HUES64 (cell line): Measurements from ENCODE around the gene RIPK4.

Source experiments
- H3K27ac ChIP-seq: 2 replicates; pipeline ENCODE4 v1.7.0; 2013; ENCODE audit warnings: low read depth, low read length, inconsistent platforms
- H3K27me3 ChIP-seq: 2 replicates; pipeline ENCODE4 v1.6.1; 2013; ENCODE audit warnings: mild to moderate bottlenecking, low read length; ENCODE audit not compliant: insufficient read depth
- H3K36me3 ChIP-seq: 2 replicates; pipeline ENCODE4 v1.6.1; 2013; ENCODE audit warnings: mild to moderate bottlenecking, low read length; ENCODE audit not compliant: insufficient read depth
- H3K4me1 ChIP-seq: 2 replicates; pipeline ENCODE4 v1.6.1; 2013; ENCODE audit warnings: mild to moderate bottlenecking, low read length, moderate library complexity; ENCODE audit not compliant: insufficient read depth
- H3K4me3 ChIP-seq: 2 replicates; pipeline ENCODE4 v1.5.1; 2013; ENCODE audit warnings: mild to moderate bottlenecking, low read length, moderate library complexity
- H3K9ac ChIP-seq: 2 replicates; pipeline ENCODE4 v1.6.1; 2013; ENCODE audit warnings: mild to moderate bottlenecking, low read depth, low read length
- H3K9me3 ChIP-seq: 2 replicates; pipeline ENCODE4 v1.6.1; 2013; ENCODE audit warnings: low read depth, low read length; ENCODE audit not compliant: insufficient read depth
- WGBS: fragments of 150-250, 120-280 bp; methylation state at CpG from one replicate; pipeline ENCODE4 v1.1.7; 2013; ENCODE audit warnings: missing lambda C conversion rate; 5-methylcytosine and 5-hydroxymethylcytosine counted together

The RIPK4 gene

DNA sequence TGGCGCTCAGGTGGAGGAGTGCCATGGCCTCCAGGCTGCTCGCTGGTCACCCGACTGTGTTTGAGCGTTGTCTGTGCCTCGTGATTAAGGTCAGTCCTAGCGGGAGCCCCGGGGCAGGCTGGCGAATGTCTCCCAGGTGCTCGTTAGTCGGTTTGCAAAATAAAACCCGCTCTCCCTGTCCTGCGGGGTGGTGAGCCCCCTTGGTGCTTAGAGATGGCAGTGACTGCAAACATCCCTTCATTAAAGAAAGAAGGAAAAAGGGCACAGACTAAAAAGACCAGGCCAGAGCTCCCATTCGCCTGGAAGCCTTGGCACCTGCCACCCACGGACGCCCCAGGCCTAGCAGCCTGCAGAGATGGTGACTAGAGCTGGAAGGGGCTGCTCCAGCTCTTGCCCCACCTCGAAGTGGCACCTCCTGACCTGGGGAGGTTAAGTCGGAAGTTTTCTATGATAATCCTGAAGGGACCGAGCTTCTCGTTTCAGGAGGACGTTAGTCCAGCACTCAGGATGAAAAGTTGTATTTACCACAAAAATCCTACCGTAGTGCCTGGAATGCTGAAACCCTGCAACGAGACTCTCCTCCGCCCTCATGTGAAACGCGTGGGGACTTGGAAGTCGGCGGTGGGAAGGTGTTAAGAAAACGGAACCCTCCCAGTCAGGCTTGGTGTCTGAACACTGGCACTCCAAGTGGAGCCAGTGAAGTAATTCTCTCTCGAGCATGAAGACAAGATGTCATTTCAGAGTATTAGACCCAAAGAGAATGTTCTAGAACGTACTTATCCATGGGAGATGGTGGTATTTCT, 24.6 kb downstream of the RIPK4 start:
- Histone ChIP-seq H3K27ac (no peak overlapping the region), H3K9ac (no peak overlapping the region), H3K36me3 (peaks cover 55% of the 10 kb centered on the region), H3K4me3 (no peak overlapping the region), H3K27me3 (no peaks in the 10 kb centered on the region), H3K4me1 (peaks cover 3% of the 10 kb centered on the region; the same call in 1 of the 2 replicates), H3K9me3 (peaks cover 16% of the 10 kb centered on the region)
- WGBS: 94% methylated on average over 30 of the region's 30 CpGs

DNA sequence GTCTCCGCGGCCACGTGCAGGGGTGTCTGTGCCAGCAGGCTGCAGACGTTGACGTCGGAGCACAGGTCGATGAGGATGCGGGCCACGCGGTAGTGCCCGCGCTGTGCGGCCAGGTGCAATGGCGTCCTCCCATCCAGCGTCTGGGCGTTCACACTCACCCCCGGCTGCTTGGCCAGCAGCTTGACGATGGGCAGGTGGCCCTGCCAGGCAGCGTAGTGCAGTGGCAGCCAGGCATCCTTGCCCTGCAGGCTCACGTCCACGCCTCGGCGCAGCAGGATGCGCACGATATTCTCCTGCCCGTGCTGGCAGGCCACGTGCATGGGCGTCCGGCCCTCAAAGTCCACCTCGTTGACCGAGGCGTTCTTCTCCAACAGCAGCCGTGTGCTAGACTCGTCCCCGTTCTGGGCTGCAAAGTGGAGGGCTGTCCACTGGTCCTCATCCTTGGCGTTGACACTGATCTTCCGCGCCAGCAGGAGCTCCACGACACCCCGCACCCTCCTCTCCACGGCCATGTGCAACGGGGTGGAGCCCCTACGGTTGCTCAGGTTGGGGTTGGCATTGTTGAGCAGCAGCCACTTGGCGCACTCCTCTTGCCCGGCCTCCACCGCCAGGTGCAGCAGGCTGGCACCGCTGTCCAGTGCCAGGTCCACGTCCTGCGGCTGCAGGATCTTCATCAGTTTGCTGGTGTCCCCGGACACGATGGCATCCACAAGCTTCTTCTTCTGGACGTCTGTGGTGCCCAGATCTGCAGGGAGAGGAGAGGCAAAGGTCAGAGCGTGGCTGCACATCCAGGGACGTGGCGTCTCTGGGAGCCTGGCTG, 25.4 kb downstream of the RIPK4 start:
- Histone ChIP-seq H3K27me3 (no peaks in the 10 kb centered on the region), H3K36me3 (peaks cover 55% of the 10 kb centered on the region), H3K9me3 (peaks cover 24% of the 10 kb centered on the region), H3K27ac (no peak overlapping the region), H3K4me1 (peaks cover 3% of the 10 kb centered on the region; the same call in 1 of the 2 replicates), H3K4me3 (no peak overlapping the region), H3K9ac (no peak overlapping the region)
- WGBS: 96% methylated on average over 55 of the region's 55 CpGs

DNA sequence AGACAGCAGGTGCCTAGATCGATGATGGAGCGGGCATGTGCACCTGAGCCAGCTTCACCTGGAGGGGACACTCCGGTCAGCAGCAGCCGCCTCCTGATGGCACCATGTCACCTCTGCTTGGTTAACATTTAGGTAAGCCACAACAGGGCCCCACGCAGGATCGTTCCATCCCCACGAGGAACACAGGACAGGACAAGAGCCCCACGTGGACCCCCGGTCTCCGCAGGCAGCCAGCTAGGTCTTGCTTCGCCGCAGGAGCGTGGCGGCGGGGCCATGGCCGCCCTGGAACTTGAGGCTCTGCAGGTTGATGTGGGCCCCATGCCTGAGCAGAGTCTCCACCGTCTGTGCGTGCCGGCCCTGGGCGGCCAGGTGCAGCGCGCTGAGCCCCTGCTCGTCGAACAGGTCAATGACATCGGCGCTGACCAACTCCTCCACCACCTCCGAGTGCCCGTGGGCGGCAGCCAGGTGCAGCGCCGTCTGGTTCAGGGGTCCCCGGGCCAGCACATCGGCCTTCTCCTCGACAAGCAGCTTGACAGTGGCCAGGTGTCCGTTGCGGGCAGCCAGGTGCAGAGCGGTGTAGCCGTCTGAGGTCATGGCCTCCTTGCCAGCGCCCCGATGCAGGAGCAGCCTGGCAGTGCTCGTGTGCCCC, 26.1 kb downstream of the RIPK4 start:
- peaks cover 24% of the 10 kb centered on the region for H3K9me3 ChIP-seq
- no peak overlapping the region for H3K4me3 ChIP-seq
- H3K9ac ChIP-seq: no peak overlapping the region
- H3K27ac ChIP-seq: no peak overlapping the region
- 97% methylated on average over 41 of the region's 41 CpGs for WGBS
- no peaks in the 10 kb centered on the region for H3K27me3 ChIP-seq
- peaks cover 55% of the 10 kb centered on the region for H3K36me3 ChIP-seq
- no peaks in the 10 kb centered on the region for H3K4me1 ChIP-seq

DNA sequence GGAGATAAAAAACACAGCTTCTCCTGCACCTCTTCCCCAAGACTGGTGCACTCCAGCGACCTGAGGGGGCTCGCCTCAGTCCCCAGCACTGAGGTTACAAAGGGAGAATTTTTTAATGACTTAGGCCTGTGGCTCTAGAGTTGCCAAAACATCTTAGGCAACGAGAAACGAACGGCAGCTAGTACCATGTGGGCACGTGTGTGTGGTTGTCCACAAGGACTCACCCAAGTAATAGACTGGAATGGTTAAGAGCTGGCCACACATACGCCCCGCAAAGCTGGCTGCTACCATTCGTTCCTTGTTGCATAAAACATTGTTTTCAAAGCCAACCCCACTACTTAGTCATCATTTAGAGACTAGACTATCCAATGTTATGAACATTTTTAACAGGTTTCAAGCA, 26.9 kb downstream of the RIPK4 start:
- Histone ChIP-seq H3K9me3 (peaks cover 24% of the 10 kb centered on the region), H3K27ac (no peak overlapping the region), H3K4me1 (no peaks in the 10 kb centered on the region), H3K4me3 (no peak overlapping the region), H3K36me3 (peaks cover 48% of the 10 kb centered on the region), H3K9ac (no peak overlapping the region), H3K27me3 (no peaks in the 10 kb centered on the region)
- 94% methylated on average over 9 of the region's 9 CpGs for WGBS

DNA sequence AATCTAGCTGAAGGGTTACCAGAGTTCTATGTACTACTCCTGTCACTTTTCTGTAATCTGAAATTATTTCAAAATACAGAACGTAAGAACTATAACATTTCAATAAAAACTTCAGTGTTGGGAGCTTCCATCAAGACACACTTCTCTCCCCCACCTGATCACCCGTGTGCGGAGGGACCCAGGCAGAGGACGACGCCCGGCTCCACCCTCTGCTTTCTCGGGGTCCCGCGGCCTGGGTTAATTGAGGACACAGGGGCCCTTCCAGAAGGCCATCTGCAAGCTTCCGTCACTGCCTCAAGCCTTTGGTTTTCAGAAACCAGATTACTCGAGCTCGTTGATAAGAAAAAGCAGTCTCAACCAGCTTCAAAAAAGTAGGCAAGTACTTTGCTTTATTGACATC, 27.8 kb downstream of the RIPK4 start:
- Histone ChIP-seq H3K4me1 (no peaks in the 10 kb centered on the region), H3K27me3 (no peaks in the 10 kb centered on the region), H3K4me3 (no peak overlapping the region), H3K36me3 (peaks cover 47% of the 10 kb centered on the region), H3K27ac (no peak overlapping the region), H3K9ac (no peak overlapping the region), H3K9me3 (peaks cover 24% of the 10 kb centered on the region)
- WGBS: 95% methylated on average over 12 of the region's 12 CpGs

DNA sequence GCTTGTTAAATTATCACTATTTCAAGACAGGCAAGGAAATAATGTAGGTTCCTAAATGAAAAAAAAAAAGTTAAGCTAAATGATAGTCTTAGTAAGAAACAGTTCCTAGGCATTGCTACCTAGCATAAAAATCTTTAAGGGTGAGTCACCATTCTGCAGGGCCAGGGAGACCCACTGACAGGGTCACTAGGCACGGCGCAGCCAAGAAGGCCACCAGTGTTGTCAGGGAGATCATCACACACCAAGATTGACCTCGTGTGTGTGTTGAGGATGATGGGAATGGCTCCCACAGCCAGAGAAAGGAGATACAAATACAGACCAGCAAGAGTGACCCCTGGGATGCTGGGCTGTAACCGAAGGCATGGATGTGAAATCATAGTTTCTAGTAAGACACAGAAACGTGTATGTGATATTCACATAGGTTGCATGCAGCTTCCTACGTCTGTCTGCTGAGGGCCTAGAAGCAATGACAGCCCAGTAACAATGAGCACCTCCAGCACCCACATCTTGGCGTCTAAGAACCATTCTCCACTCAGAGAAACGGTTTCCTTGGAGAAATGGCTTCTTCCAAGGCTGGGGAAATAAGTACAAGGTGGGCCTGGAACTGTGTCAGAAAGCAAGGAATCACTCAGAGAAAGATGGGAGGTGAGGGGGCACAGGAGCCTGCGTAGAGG, 29.1 kb downstream of the RIPK4 start:
- Histone ChIP-seq H3K27ac (no peak overlapping the region), H3K27me3 (no peaks in the 10 kb centered on the region), H3K4me1 (no peaks in the 10 kb centered on the region), H3K9me3 (peaks cover 24% of the 10 kb centered on the region), H3K9ac (no peak overlapping the region), H3K4me3 (no peak overlapping the region), H3K36me3 (peaks cover 40% of the 10 kb centered on the region)
- WGBS: 93% methylated on average over 9 of the region's 9 CpGs

DNA sequence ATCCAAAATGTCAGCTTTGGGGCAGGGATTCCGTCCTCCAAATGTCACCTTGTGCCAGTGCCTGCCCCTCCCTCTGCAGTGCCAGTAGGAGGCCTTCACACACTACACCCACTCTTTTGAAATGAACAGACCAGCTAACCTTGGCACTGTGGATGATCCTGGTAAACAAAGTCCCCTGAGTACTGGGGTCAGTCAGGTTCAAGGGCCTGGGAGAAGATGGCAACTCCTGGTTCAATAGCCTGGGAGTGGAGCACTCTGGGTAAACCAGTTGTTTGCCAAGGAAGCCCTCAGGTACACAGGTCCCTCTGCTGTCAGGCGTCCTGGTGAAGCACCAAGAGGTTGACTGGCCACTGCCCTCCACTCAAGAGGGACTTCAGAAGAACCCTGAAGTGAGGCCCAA, 30.4 kb downstream of the RIPK4 start:
- 96% methylated on average over 2 of the region's 2 CpGs for WGBS
- Histone ChIP-seq H3K27ac (no peak overlapping the region), H3K36me3 (peaks cover 33% of the 10 kb centered on the region)

DNA sequence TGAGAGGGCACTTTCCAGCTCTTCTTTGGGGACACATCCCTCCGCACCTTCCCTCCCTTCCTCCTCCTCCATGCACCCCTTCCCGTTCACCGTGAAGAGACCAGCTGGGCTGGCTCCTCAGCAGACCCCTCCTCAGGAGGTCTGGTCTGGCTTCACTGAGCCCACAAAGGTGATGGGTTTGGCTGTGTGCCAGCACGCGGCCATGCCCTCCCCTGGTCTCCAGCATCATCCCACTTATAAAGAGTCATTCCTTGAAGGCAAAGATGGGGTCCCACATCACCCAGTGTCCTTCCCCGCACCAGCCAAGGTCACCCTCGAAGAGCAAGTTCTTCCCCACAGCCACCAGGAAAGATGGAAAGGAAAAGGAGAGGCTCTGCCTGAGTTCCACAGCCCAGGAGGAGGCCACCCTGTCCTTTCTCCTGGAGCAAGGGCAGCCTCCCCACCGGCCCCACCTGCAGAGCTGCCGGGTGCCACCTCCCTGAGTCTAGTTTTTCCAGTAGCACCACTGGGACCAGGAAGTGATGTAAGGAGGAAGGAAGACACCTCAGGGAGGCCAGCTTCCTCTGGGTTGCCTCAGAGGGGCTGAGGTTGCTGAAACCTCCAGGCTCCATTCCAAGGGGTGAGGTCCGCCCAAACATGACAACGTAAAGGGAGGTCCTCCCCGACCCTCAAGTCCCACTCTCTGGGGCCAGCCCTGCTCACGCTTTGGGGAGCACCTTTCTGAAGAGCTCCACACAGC, 32.7 kb downstream of the RIPK4 start:
- no peaks in the 10 kb centered on the region for H3K27me3 ChIP-seq
- no peak overlapping the region for H3K27ac ChIP-seq
- peaks cover 24% of the 10 kb centered on the region for H3K9me3 ChIP-seq
- H3K4me3 ChIP-seq: no peak overlapping the region
- no peak overlapping the region for H3K9ac ChIP-seq
- H3K4me1 ChIP-seq: peaks cover 8% of the 10 kb centered on the region; the same call in 1 of the 2 replicates
- 91% methylated on average over 13 of the region's 13 CpGs for WGBS
- peaks cover 10% of the 10 kb centered on the region for H3K36me3 ChIP-seq

More for the DNA sequence above, 30.4 kb downstream of the RIPK4 start:
- Histone ChIP-seq H3K9ac (no peak overlapping the region), H3K9me3 (peaks cover 24% of the 10 kb centered on the region), H3K4me3 (no peak overlapping the region), H3K27me3 (no peaks in the 10 kb centered on the region), H3K4me1 (no peaks in the 10 kb centered on the region)

DNA sequence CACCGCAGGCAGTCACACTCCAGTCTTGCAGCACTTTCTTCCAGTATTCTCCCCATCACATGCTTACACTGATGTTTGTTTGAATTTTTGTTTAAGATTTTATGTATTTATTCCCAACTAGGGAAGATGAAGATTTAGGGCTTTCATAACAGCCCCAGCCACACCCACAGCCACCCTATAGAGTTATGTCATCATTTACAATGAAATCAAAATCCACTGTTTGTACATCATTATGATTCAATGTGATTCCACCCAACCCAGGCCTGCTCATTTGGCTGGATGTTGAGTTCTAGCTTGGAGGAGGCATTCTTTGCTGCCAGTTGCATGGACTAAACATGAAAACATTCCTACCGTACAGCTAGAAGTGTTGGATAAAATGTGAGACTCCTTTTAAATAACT, 35.8 kb downstream of the RIPK4 start:
- Histone ChIP-seq H3K9ac (no peak overlapping the region), H3K27ac (no peak overlapping the region), H3K9me3 (no peaks in the 10 kb centered on the region), H3K4me1 (peaks cover 13% of the 10 kb centered on the region), H3K27me3 (peaks cover 6% of the 10 kb centered on the region), H3K4me3 (no peak overlapping the region), H3K36me3 (no peaks in the 10 kb centered on the region)
- 95% methylated on average over 1 of the region's 2 CpGs for WGBS

DNA sequence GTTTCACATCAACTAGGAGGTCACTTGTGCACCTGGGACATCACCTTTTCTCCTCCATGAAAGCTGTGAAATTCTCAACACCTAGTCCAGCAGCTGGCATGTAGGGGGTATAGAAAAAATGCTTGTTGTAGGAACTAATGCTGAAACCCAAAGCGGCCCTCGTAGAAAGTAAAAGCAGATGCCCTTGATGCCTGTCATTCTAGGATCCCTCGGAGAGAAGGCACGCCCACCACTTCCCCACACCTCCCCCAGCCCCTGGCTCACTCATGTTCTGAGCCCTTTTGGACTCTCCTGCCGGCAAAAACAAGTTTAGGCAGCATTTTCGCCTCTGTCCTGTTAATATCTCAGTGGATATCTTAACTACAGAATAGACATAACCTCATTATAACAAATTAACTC, 36.5 kb downstream of the RIPK4 start:
- Histone ChIP-seq H3K9me3 (no peaks in the 10 kb centered on the region), H3K27ac (no peak overlapping the region), H3K4me3 (no peak overlapping the region), H3K4me1 (peaks cover 13% of the 10 kb centered on the region), H3K9ac (no peak overlapping the region), H3K27me3 (peaks cover 14% of the 10 kb centered on the region), H3K36me3 (no peaks in the 10 kb centered on the region)
- WGBS: 41% methylated on average over 6 of the region's 6 CpGs
